OCI-LY7 (cell line): ENCODE measurements around the gene PPP3CB. TPM values are rescaled to one million over a fixed set of nuclear protein-coding genes. Genes with fewer than 3 reads are reported as not detected.

ENCODE experiments used
- BruUV-seq: library from RNA; stranded (reverse); fragments of 400-500 nt; replicated peaks from 2 replicates; lab custom pipeline; 2021; lab: Mats Ljungman, UMichigan
- CTCF ChIA-PET: fragments of 300-600 bp; sonication (Branson Sonifier 250); formaldehyde crosslinking; loops from one replicate; lab custom pipeline; 2022; ENCODE audit warnings: antibody characterized with exemption; ENCODE audit not compliant: unreplicated experiment; lab: Charles Lee
- POLR2A ChIA-PET: fragments of 300-600 bp; sonication (Branson Sonifier 250); formaldehyde crosslinking; loops from one replicate; lab custom pipeline; 2022; ENCODE audit warnings: antibody characterized with exemption; lab: Charles Lee
- DNase-seq: peaks from one replicate; pipeline ENCODE4 v3.0.0-alpha.2; 2015; ENCODE audit warnings: low spot score
- H2AFZ ChIP-seq: fragments of 200-600 bp; sonication (generic), shearing (Covaris generic); 2 replicates; pipeline ENCODE4 v1.6.1; 2014; ENCODE audit warnings: mild to moderate bottlenecking, antibody characterized with exemption, low read length, moderate library complexity
- H3K27ac ChIP-seq: fragments of 200-600 bp; sonication (generic); 2 replicates; pipeline ENCODE4 v1.5.1; 2014; ENCODE audit warnings: mixed run types, low read depth, mild to moderate bottlenecking, moderate library complexity, low read length, inconsistent platforms; ENCODE audit not compliant: poor library complexity, severe bottlenecking
- H3K36me3 ChIP-seq: fragments of 200-600 bp; sonication (generic); 2 replicates; pipeline ENCODE4 v1.6.1; 2014; ENCODE audit warnings: mild to moderate bottlenecking, antibody characterized with exemption, low read length, moderate library complexity, mixed read lengths; ENCODE audit not compliant: insufficient read depth
- H3K4me1 ChIP-seq: fragments of 200-600 bp; sonication (generic); 2 replicates; pipeline ENCODE4 v1.5.1; 2014; ENCODE audit warnings: mild to moderate bottlenecking, low read length; ENCODE audit not compliant: insufficient read depth, poor library complexity, severe bottlenecking
- H3K4me2 ChIP-seq: fragments of 200-600 bp; sonication (generic); 2 replicates; pipeline ENCODE4 v1.6.1; 2014; ENCODE audit warnings: mild to moderate bottlenecking, low read length
- H3K4me3 ChIP-seq: fragments of 200-600 bp; sonication (generic); 2 replicates; pipeline ENCODE4 v1.5.1; 2014; ENCODE audit warnings: mild to moderate bottlenecking, low read depth, low read length; ENCODE audit not compliant: poor library complexity, severe bottlenecking
- H3K79me2 ChIP-seq: fragments of 200-600 bp; sonication (generic); 2 replicates; pipeline ENCODE4 v1.6.1; 2016; ENCODE audit warnings: low read depth, mild to moderate bottlenecking, low read length, moderate library complexity, mixed read lengths; ENCODE audit not compliant: insufficient read depth
- H3K9me2 ChIP-seq: fragments of 200-600 bp; sonication (generic); 2 replicates; pipeline ENCODE4 v1.6.1; 2016; ENCODE audit warnings: mild to moderate bottlenecking, low read length, mixed read lengths; ENCODE audit not compliant: insufficient read depth
- H3K9me3 ChIP-seq: fragments of 200-600 bp; sonication (generic); 2 replicates; pipeline ENCODE4 v1.6.1; 2014; ENCODE audit warnings: mild to moderate bottlenecking, mixed run types, low read length, mixed read lengths
- H4K20me1 ChIP-seq: fragments of 200-600 bp; sonication (generic); 2 replicates; pipeline ENCODE4 v1.6.1; 2014; ENCODE audit warnings: mild to moderate bottlenecking, antibody characterized with exemption, low read length, moderate library complexity, mixed read lengths; ENCODE audit not compliant: insufficient read depth
- CTCF ChIP-seq: fragments of 200-600 bp; sonication (generic); conservative IDR thresholded peaks from 2 replicates; pipeline ENCODE4 v1.5.1; 2014; ENCODE audit warnings: mild to moderate bottlenecking, antibody characterized with exemption, low read length, moderate library complexity, mixed read lengths
- EZH2phosphoT487 ChIP-seq: fragments of 200-600 bp; sonication (generic); IDR thresholded peaks from 2 replicates; pipeline ENCODE4 v1.6.1; 2018; ENCODE audit warnings: low read depth, borderline replicate concordance, mild to moderate bottlenecking, mixed run types, antibody characterized with exemption, low read length, moderate library complexity, mixed read lengths
- intact Hi-C: fragments of 100-400 bp; cut with micrococcal nuclease; formaldehyde crosslinking; loops from one replicate; pipeline ENCODE4 v1.10.0; 2022; ENCODE audit not compliant: unreplicated experiment
- total RNA-seq, 2 experiments: library from RNA; depleted of rRNA in 1 of 2; stranded (reverse); fragments of >200 nt in 1 of 2; shearing (Covaris generic) in 1 of 2; gene quantifications; 2 replicates each; pipeline ENCODE4 v1.2.3, GENCODE V29; 2014 to 2022

Gene PPP3CB
- total RNA-seq, 2 experiments from 2014 or later = 18.6 to 43.1 TPM

- no peaks in the 10 kb centered on the region for H3K79me2 ChIP-seq
- H3K4me2 ChIP-seq = no peak overlapping the region
- CTCF ChIA-PET = no interaction called here
- DNase-seq = no peak
- H3K9me3 ChIP-seq = no peaks in the 10 kb centered on the region
- no peak overlapping the region for H2AFZ ChIP-seq
- H4K20me1 ChIP-seq = no peaks in the 10 kb centered on the region
- no peak overlapping the region for H3K27ac ChIP-seq
- intact Hi-C loops = no loop called here
- POLR2A ChIA-PET = no interaction called here
- no peaks in the 10 kb centered on the region for H3K4me1 ChIP-seq
- no peaks in the 10 kb centered on the region for H3K9me2 ChIP-seq
- BruUV-seq = no TSS peak
- peaks cover 62% of the 10 kb centered on the region for H3K36me3 ChIP-seq
- no peak for TF ChIP-seq CTCF
- TF ChIP-seq EZH2phosphoT487 = no peak
- H3K4me3 ChIP-seq = no peak overlapping the region
Observed at GRCh38 chr10:73424478-73424877, 71.3 kb downstream of the PPP3CB start.

- no peak for DNase-seq
- POLR2A ChIA-PET = interaction anchor here (0.7 kb wide), 1 partner anchor 44 kb away, joined by 3 read pairs; no protein-coding TSS in a partner anchor
- H3K9me2 ChIP-seq = no peaks in the 10 kb centered on the region
- TF ChIP-seq CTCF (no peak), EZH2phosphoT487 (no peak)
- H3K4me2 ChIP-seq = no peak overlapping the region
- no peaks in the 10 kb centered on the region for H4K20me1 ChIP-seq
- intact Hi-C loops = no loop called here
- BruUV-seq = no TSS peak
- peaks cover 58% of the 10 kb centered on the region for H3K36me3 ChIP-seq
- no peaks in the 10 kb centered on the region for H3K79me2 ChIP-seq
- H3K4me3 ChIP-seq = no peak overlapping the region
- no peaks in the 10 kb centered on the region for H3K9me3 ChIP-seq
- no peak overlapping the region for H3K27ac ChIP-seq
- H2AFZ ChIP-seq = no peak overlapping the region
- no peaks in the 10 kb centered on the region for H3K4me1 ChIP-seq
- CTCF ChIA-PET = no interaction called here
Observed at GRCh38 chr10:73423309-73423708, 72.5 kb downstream of the PPP3CB start.

- TF ChIP-seq CTCF (no peak), EZH2phosphoT487 (no peak)
- POLR2A ChIA-PET = interaction anchor here (0.7 to 1.0 kb wide), 3 partner anchors 79 to 233 kb away, joined by 4 to 7 read pairs (median 5); no protein-coding TSS in a partner anchor
- DNase-seq = no peak
- intact Hi-C loops = no loop called here
- Histone ChIP-seq H3K9me2 (no peaks in the 10 kb centered on the region), H3K9me3 (no peaks in the 10 kb centered on the region), H3K79me2 (peaks cover 18% of the 10 kb centered on the region), H3K27ac (no peak overlapping the region), H3K4me2 (no peak overlapping the region), H2AFZ (no peak overlapping the region), H3K4me1 (peaks cover 18% of the 10 kb centered on the region), H3K36me3 (no peaks in the 10 kb centered on the region), H4K20me1 (no peaks in the 10 kb centered on the region), H3K4me3 (no peak overlapping the region)
- BruUV-seq = no TSS peak
- CTCF ChIA-PET = no interaction called here
Observed at GRCh38 chr10:73416571-73416970, 79.3 kb downstream of the PPP3CB start.
